ENCODE measurements around the gene PCCB. TPM values are rescaled to one million over a fixed set of nuclear protein-coding genes. Genes with fewer than 3 reads are reported as not detected.

The PCCB gene
- total RNA-seq, 2 experiments from 2014 or later, result 39.7 to 51.5 TPM

DNA sequence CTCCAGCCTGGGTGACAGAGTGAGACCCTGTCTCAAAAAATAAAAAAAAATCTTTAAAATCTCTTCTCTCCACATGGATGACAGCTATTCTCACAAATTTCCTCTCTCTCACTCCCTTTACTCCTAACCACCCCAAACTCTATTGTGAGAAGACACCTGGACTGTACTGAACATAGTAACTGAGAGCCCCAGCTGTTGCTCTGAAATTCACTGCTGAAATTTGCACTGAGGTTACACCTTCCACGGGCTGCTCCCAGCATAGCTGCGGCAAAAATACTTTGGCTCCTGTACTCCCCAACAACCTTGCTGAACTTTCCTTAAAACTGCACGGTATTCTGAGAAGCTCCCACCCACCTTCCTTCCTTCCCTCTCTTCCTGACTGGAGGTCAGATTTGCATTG is 4.4 kb upstream of the PCCB start:
- no peaks in the 10 kb centered on the region for H4K20me1 ChIP-seq (ENCODE audit: insufficient read depth, low read length)
- POLR2A ChIA-PET, result interaction anchor here (0.7 to 2.0 kb wide), 6 partner anchors 49 to 168 kb away, joined by 3 to 22 read pairs (median 4); partner anchors contain the start of gene MSL2
- peak; percentile 69 for DNase-seq (ENCODE audit: low spot score)
- CTCF ChIA-PET (ENCODE audit: unreplicated experiment), result interaction anchor here (0.6 kb wide), 1 partner anchor 507 kb away, joined by 4 read pairs; the partner anchor contains the start of gene STAG1
- H3K4me1 ChIP-seq (ENCODE audit: insufficient read depth, low read length, poor library complexity, severe bottlenecking), result peaks cover 54% of the 10 kb centered on the region
- peak overlapping the region; percentile 56 for H3K27ac ChIP-seq (ENCODE audit: low read depth, low read length, poor library complexity, severe bottlenecking)
- H3K9me3 ChIP-seq (ENCODE audit: low read length), result no peaks in the 10 kb centered on the region
- intact Hi-C loops (cut with micrococcal nuclease; ENCODE audit: unreplicated experiment), result loop anchor here (5.0 kb wide), 1 partner anchor 168 kb away; no protein-coding TSS in a partner anchor
- peak overlapping the region; percentile 16 for H3K4me3 ChIP-seq (ENCODE audit: low read depth, low read length, poor library complexity, severe bottlenecking)
- TF ChIP-seq, protein P1, sequence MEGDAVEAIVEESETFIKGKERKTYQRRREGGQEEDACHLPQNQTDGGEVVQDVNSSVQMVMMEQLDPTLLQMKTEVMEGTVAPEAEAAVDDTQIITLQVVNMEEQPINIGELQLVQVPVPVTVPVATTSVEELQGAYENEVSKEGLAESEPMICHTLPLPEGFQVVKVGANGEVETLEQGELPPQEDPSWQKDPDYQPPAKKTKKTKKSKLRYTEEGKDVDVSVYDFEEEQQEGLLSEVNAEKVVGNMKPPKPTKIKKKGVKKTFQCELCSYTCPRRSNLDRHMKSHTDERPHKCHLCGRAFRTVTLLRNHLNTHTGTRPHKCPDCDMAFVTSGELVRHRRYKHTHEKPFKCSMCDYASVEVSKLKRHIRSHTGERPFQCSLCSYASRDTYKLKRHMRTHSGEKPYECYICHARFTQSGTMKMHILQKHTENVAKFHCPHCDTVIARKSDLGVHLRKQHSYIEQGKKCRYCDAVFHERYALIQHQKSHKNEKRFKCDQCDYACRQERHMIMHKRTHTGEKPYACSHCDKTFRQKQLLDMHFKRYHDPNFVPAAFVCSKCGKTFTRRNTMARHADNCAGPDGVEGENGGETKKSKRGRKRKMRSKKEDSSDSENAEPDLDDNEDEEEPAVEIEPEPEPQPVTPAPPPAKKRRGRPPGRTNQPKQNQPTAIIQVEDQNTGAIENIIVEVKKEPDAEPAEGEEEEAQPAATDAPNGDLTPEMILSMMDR (conservative IDR thresholded peaks at IDR 0.05; ENCODE audit: low read length), result no peak
- no peak for TF ChIP-seq EZH2phosphoT487 (IDR thresholded peaks at IDR 0.05; ENCODE audit: borderline replicate concordance, low read depth, low read length)
- H3K79me2 ChIP-seq (ENCODE audit: insufficient read depth, low read depth, low read length), result no peaks in the 10 kb centered on the region; the same call in 1 of the 2 replicates
- peak overlapping the region; percentile 53 for H3K4me2 ChIP-seq (ENCODE audit: low read length)
- no TSS peak for BruUV-seq (replicated peaks)
- H3K36me3 ChIP-seq (ENCODE audit: insufficient read depth, low read length), result no peaks in the 10 kb centered on the region
- H2AFZ ChIP-seq (ENCODE audit: low read length), result peak overlapping the region; percentile 54; the same call in 1 of the 2 replicates
- H3K9me2 ChIP-seq (ENCODE audit: insufficient read depth, low read length), result no peaks in the 10 kb centered on the region

DNA sequence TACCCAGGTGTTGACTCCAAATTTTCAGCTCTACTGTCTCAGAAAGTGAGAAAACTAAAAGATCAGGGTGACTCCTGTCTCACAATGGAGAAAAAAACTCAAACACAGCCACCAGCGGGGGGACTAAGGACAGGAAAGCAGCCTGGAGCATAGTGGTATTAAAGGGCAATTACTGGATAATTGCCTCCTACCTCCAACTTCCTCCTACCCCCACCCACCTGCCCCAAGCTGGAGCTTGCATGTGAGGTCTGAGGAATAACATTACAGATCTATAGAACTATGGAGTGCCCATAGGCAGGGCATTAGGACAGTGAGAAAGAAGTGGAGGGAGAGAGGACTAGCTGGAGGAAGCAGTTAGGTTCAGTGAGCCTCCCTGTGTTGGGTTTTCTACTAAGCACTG is 2.7 kb upstream of the PCCB start:
- POLR2A ChIA-PET, result interaction anchor here (0.6 to 6.6 kb wide), 3 partner anchors 9 to 92 kb away, joined by 4 to 73 read pairs (median 9); partner anchors contain the start of gene MSL2
- H3K79me2 ChIP-seq (ENCODE audit: insufficient read depth, low read depth, low read length), result peaks cover 17% of the 10 kb centered on the region; the same call in 1 of the 2 replicates
- BruUV-seq (replicated peaks), result no TSS peak
- DNase-seq (ENCODE audit: low spot score), result peak; percentile 21
- intact Hi-C loops (cut with micrococcal nuclease; ENCODE audit: unreplicated experiment), result loop anchor here (5.0 kb wide), 1 partner anchor 170 kb away; no protein-coding TSS in a partner anchor
- no peak overlapping the region for H3K4me3 ChIP-seq (ENCODE audit: low read depth, low read length, poor library complexity, severe bottlenecking)
- H2AFZ ChIP-seq (ENCODE audit: low read length), result peak overlapping the region; percentile 50
- no peaks in the 10 kb centered on the region for H4K20me1 ChIP-seq (ENCODE audit: insufficient read depth, low read length)
- TF ChIP-seq, protein P1 (conservative IDR thresholded peaks at IDR 0.05; ENCODE audit: low read length), result no peak
- no peak for TF ChIP-seq EZH2phosphoT487 (IDR thresholded peaks at IDR 0.05; ENCODE audit: borderline replicate concordance, low read depth, low read length)
- CTCF ChIA-PET (ENCODE audit: unreplicated experiment), result interaction anchor here (0.6 to 1.6 kb wide), 2 partner anchors 50 to 51 kb away, joined by 3 to 4 read pairs; partner anchors contain the start of gene MSL2
- no peaks in the 10 kb centered on the region for H3K9me3 ChIP-seq (ENCODE audit: low read length)
- H3K36me3 ChIP-seq (ENCODE audit: insufficient read depth, low read length), result no peaks in the 10 kb centered on the region
- peak overlapping the region; percentile 17 for H3K4me2 ChIP-seq (ENCODE audit: low read length)
- H3K4me1 ChIP-seq (ENCODE audit: insufficient read depth, low read length, poor library complexity, severe bottlenecking), result peaks cover 69% of the 10 kb centered on the region
- peak overlapping the region; percentile 83 for H3K27ac ChIP-seq (ENCODE audit: low read depth, low read length, poor library complexity, severe bottlenecking)
- H3K9me2 ChIP-seq (ENCODE audit: insufficient read depth, low read length), result no peaks in the 10 kb centered on the region
